ENCODE data around the gene CDHR3.

Gene CDHR3

GRCh38 chr7:106045586-106045985, 82.5 kb downstream of the CDHR3 start:
- H3K4me1 ChIP-seq (ENCODE audit: control insufficient read depth, insufficient read depth, low read length) = peaks cover 5% of the 10 kb centered on the region; the same call in 1 of the 2 replicates
- POLR2A ChIA-PET = no interaction called here

GRCh38 chr7:106047184-106047583, 84.1 kb downstream of the CDHR3 start:
- Histone ChIP-seq H3K4me1 (ENCODE audit: control insufficient read depth, insufficient read depth, low read length) (peaks cover 5% of the 10 kb centered on the region; the same call in 1 of the 2 replicates), H3K4me3 (ENCODE audit: low read depth, low read length) (no peak overlapping the region), H3K36me3 (ENCODE audit: control insufficient read depth in 2 of 2, insufficient read depth in 1 of 2, low read length in 2 of 2) (no peaks in the 10 kb centered on the region), H3K27ac (ENCODE audit: extremely low read depth, low read depth, low read length) (no peak overlapping the region), H3K9me3 (ENCODE audit: control insufficient read depth, insufficient read depth, low read depth, low read length) (no peaks in the 10 kb centered on the region)
- TF ChIP-seq ZNF202 (tag by site-specific recombination; IDR thresholded peaks at IDR 0.05; ENCODE audit: borderline replicate concordance) (no peak), ZNF664 (tag by site-specific recombination; IDR thresholded peaks at IDR 0.05) (no peak), YY1 (tag by site-specific recombination; IDR thresholded peaks at IDR 0.05) (no peak), ZNF529 (tag by site-specific recombination; IDR thresholded peaks at IDR 0.05; ENCODE audit: insufficient replicate concordance) (no peak), AEBP2 (tag by site-specific recombination; IDR thresholded peaks at IDR 0.05; ENCODE audit: borderline replicate concordance) (no peak), ZFP69B (tag by site-specific recombination; IDR thresholded peaks at IDR 0.05) (no peak), ZFP3 (tag by site-specific recombination; IDR thresholded peaks at IDR 0.05; ENCODE audit: low read depth) (no peak), MEIS1 (CRISPR knock-in tag; IDR thresholded peaks at IDR 0.05; ENCODE audit: borderline replicate concordance) (no peak), ZNF324 (tag by site-specific recombination; IDR thresholded peaks at IDR 0.05) (no peak), WT1 (tag by site-specific recombination; IDR thresholded peaks at IDR 0.05) (no peak), IKZF3 (tag by site-specific recombination; IDR thresholded peaks at IDR 0.05) (no peak), ZNF311 (tag by site-specific recombination; IDR thresholded peaks at IDR 0.05; ENCODE audit: borderline replicate concordance) (no peak), OSR2 (tag by site-specific recombination; IDR thresholded peaks at IDR 0.05) (no peak), ZNF660 (tag by site-specific recombination; IDR thresholded peaks at IDR 0.05) (no peak), ZNF658 (tag by site-specific recombination; IDR thresholded peaks at IDR 0.05) (no peak)
- TF ChIP-seq, protein P1, sequence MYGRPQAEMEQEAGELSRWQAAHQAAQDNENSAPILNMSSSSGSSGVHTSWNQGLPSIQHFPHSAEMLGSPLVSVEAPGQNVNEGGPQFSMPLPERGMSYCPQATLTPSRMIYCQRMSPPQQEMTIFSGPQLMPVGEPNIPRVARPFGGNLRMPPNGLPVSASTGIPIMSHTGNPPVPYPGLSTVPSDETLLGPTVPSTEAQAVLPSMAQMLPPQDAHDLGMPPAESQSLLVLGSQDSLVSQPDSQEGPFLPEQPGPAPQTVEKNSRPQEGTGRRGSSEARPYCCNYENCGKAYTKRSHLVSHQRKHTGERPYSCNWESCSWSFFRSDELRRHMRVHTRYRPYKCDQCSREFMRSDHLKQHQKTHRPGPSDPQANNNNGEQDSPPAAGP (tag by site-specific recombination; IDR thresholded peaks at IDR 0.05) = no peak
- TF ChIP-seq, protein P2, sequence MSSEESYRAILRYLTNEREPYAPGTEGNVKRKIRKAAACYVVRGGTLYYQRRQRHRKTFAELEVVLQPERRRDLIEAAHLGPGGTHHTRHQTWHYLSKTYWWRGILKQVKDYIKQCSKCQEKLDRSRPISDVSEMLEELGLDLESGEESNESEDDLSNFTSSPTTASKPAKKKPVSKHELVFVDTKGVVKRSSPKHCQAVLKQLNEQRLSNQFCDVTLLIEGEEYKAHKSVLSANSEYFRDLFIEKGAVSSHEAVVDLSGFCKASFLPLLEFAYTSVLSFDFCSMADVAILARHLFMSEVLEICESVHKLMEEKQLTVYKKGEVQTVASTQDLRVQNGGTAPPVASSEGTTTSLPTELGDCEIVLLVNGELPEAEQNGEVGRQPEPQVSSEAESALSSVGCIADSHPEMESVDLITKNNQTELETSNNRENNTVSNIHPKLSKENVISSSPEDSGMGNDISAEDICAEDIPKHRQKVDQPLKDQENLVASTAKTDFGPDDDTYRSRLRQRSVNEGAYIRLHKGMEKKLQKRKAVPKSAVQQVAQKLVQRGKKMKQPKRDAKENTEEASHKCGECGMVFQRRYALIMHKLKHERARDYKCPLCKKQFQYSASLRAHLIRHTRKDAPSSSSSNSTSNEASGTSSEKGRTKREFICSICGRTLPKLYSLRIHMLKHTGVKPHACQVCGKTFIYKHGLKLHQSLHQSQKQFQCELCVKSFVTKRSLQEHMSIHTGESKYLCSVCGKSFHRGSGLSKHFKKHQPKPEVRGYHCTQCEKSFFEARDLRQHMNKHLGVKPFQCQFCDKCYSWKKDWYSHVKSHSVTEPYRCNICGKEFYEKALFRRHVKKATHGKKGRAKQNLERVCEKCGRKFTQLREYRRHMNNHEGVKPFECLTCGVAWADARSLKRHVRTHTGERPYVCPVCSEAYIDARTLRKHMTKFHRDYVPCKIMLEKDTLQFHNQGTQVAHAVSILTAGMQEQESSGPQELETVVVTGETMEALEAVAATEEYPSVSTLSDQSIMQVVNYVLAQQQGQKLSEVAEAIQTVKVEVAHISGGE (tag by site-specific recombination; conservative IDR thresholded peaks at IDR 0.05; ENCODE audit: low read depth) = no peak
- ChIA-PET CTCF (interaction anchor here (0.5 to 1.7 kb wide), 11 partner anchors 9 to 515 kb away, joined by 3 to 9 read pairs (median 4); partner anchors contain the start of gene RINT1), POLR2A (no interaction called here)

More at GRCh38 chr7:106045586-106045985, 82.5 kb downstream of the CDHR3 start:
- Histone ChIP-seq H3K9me3 (ENCODE audit: control insufficient read depth, insufficient read depth, low read depth, low read length) (no peaks in the 10 kb centered on the region), H3K4me3 (ENCODE audit: low read depth, low read length) (no peak overlapping the region), H3K36me3 (ENCODE audit: control insufficient read depth in 2 of 2, insufficient read depth in 1 of 2, low read length in 2 of 2) (no peaks in the 10 kb centered on the region), H3K27ac (ENCODE audit: extremely low read depth, low read depth, low read length) (no peak overlapping the region)
- TF ChIP-seq ZNF837 (tag by site-specific recombination; IDR thresholded peaks at IDR 0.05) (no peak), ZNF473 (tag by site-specific recombination; IDR thresholded peaks at IDR 0.05) (no peak), ZNF350 (tag by site-specific recombination; IDR thresholded peaks at IDR 0.05) (no peak)
- CTCF ChIA-PET = interaction anchor here (0.6 to 5.6 kb wide), 5 partner anchors 111 to 514 kb away, joined by 3 to 63 read pairs (median 4); partner anchors contain the start of gene RINT1

Measured in HEK293 (cell line).